DMS114 treated with DMSO at 0.1 percent for 48 hours (cell line): ENCODE results near the gene PAX6.

Experiments used
- DNase-seq: peaks from one replicate; lab custom pipeline; 2025; ENCODE audit not compliant: unreplicated experiment; lab: John Stamatoyannopoulos, UW

The PAX6 gene

DNA sequence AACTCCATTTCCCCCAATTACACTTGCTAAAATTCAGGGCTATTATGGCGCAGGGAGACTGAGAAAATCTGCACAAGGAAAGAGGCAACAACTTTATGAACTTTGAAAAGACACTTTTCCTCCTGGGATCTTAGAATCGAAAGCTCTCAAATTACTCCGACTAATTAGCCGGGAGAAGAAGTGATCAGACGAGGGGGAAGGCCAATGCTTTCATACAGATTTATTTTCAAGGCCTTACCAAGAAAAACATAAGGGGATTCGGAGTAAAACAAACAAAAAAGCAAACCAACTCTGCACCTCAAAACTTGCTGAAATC is 1.6 kb downstream of the PAX6 start:
- no peak for DNase-seq

GRCh38 chr11:31808721-31809540 is 2.2 kb downstream of the PAX6 start:
- no peak for DNase-seq

GRCh38 chr11:31807799-31808667 is 3.1 kb downstream of the PAX6 start:
- no peak for DNase-seq

GRCh38 chr11:31806928-31807798 is 4.0 kb downstream of the PAX6 start:
- DNase-seq, result no peak

GRCh38 chr11:31806186-31806927 is 4.8 kb downstream of the PAX6 start:
- no peak for DNase-seq

DNA sequence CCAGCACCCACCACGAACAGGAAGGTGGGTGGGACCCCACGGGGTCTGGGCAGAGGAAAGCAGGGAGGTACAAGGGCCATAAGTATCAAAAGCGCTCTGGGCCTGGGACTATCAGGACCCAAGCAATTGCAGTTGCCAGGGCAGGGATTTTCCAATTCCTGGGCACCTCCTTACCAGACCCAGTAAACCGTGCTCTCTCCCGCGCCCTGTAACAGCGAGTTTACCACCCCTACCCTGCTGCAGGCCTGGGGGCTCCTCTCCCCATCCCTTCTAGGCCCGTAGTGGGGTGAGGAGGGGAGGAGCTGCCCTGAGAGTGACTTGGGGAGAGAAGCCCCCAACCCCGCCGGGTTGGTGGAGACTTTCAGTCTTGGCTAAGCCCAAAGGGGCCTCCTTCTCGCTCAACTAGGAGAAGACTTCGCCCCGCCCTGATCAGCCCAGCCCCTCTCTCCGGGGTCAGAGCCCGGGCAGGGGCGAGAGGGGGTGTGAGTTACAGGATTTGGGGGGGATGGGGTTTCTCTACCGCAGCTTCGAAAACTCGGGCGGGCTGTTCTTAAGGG is 5.4 kb downstream of the PAX6 start:
- DNase-seq, result no peak

DNA sequence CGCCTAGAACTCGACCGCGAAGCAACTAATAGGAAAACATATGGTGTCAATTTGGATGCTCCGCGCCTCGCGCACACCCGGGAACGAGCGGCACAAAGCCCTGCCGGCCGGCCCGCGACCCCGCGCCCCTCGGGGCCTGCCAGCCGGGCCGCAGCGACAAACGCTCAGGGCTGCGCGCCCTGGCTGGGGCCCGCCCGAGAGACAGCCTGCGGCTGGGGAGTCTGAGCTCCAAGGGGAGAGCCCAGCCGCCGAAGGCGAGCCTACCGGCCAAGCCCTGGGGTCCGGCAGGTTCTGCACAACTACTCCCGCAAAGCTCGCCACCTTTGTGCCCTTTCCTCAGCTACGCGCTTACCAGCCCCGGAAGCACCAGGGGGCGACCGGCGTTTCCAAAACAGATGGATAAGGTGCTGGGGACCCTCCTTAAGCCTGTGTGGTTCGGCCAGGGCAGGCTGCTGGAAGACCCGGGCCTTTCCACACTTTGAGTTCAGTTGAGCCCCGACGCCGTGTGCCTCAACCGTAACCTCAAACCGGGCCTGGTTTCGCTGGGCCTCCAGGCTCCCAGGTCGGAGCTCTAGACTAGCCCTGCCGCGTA is 6.0 kb downstream of the PAX6 start:
- DNase-seq, result no peak

DNA sequence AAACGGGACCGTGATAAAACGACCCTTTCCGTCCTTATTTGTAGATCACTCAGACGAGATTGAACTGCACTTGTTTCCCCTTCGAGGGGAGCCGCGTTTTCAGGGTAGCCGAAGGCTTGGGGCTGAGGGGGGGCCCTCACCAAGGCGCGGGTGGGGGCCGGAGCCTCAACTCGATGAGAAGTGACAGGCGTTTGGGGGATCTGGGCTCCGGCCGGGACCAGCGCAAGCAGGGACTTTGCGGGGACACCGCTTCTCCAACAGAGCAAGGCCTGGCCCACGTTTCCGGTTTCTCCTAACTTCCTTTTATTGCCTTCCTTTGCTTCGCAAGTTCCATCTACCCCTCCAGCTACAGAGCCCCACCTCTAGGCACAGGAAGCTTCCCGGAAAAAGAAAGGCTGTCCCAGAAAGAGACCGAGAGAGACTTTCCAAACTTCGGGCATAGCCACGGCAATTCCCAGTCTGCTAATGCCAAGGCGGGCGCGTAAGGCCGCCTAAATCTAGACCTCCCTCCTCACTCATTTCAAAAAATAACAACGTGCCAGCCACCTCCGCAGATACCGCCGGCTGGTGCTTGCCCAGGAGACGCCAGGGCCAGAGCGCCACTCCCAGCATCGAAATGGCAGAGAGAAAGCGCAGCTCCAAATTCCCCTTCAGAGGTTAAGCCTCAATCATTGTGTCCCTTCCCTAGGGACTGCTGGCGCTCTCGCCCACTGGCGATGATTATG is 6.6 kb downstream of the PAX6 start:
- DNase-seq, result no peak

DNA sequence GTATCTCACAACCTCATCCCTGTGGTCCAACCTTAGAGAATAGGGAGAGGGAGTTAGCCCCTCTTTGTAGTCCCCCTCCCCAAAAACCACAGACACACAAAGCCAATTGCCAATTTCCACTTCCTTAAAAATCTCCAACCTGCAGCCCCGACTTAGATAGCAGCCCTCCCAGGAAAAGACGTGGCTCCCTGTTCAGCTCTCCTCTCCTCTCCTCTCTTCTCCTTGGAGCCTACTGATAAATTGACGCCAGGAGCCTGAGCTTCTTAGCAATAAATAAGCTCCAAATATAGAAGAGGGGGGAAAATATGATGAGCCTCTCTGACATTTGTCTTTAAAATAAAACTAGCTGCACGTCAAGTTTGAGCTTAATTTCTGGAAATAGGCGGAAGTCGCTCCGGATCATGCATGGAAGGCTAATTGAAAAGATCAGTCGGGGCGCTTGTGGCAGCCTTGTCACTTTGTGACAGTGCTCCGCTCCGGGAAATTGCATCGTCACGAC is 7.3 kb downstream of the PAX6 start:
- no peak for DNase-seq

GRCh38 chr11:31802990-31803812 is 7.9 kb downstream of the PAX6 start:
- no peak for DNase-seq

GRCh38 chr11:31802609-31802989 is 8.5 kb downstream of the PAX6 start:
- DNase-seq, result no peak

DNA sequence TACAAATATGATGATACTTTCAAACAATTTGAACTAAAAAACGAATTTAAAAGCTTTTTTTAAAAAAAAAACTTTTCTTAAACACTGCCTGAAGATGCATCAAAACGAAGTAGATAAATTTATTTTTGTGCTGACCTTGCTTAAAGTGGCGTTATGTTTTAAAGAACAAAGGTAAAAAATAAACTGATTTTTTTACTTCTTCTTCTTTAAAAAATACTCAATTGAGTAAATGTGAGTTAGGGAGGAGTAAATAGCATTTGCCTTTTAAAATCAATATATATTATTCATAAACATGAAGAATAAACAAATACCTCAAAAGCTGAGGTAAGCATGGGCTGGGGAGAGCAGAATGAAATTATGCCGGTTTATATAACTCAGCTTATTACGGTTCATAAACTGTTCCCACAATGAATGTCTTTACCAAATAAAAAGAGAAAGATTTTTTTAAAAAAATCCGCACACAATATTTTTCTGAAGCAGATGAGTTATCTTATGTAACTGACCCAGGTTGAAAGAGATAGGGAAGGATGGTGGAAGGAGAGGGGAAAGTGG is 9.0 kb downstream of the PAX6 start:
- DNase-seq, result no peak

- DNase-seq, result no peak
Measured at GRCh38 chr11:31801298-31801702, 9.8 kb downstream of the PAX6 start.

GRCh38 chr11:31800398-31801265 is 10.5 kb downstream of the PAX6 start:
- DNase-seq, result no peak

DNA sequence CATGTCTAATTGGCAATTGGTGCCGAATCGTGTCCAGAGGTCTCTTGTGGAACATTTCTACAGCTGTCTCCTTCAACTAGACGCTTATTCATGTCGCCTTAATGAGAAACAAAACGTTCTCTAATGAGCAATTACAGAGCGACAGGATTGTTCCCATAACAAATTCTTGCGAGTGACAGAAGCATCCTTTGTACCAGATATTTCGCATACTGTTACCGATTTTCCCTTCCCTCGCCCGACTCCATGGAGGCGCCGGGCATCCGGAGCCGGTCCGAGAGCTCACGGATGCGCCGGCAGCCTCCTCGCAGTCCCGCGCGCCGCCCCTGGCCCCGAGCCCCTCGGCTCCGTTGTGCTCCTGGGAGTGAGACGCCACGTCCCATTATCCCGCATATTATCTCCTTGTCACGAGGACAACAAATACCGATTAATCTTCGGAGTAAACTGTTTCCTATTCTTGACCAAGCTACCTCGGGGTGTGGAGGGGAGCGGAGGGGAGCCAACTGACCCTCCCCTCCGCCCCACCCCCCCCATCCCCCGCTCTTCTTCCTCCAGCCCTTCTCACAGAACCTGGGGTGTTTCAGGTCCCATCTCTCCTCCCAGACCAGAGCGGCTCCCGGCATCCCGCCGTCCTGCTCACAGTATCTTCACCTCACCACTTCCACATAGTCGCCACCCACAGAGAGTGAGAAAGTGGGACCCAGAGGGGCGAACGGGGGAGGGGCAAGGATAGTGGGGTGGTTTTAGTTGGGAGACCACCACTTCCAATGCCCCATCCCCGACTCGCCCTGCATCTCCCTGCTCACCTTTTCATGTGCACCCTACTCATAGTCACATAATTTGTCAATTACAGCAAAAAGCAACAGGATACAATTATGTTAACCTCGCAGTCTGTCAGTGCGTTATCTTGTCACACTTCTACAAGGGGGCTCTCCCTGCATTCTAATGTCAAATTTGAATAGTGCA is 11.4 kb downstream of the PAX6 start:
- DNase-seq, result no peak
